ENCODE measurements around the gene RRP36.

Gene RRP36, protein sequence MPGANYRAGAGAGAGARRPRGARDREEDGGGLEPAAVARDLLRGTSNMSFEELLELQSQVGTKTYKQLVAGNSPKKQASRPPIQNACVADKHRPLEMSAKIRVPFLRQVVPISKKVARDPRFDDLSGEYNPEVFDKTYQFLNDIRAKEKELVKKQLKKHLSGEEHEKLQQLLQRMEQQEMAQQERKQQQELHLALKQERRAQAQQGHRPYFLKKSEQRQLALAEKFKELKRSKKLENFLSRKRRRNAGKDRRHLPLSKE

DNA sequence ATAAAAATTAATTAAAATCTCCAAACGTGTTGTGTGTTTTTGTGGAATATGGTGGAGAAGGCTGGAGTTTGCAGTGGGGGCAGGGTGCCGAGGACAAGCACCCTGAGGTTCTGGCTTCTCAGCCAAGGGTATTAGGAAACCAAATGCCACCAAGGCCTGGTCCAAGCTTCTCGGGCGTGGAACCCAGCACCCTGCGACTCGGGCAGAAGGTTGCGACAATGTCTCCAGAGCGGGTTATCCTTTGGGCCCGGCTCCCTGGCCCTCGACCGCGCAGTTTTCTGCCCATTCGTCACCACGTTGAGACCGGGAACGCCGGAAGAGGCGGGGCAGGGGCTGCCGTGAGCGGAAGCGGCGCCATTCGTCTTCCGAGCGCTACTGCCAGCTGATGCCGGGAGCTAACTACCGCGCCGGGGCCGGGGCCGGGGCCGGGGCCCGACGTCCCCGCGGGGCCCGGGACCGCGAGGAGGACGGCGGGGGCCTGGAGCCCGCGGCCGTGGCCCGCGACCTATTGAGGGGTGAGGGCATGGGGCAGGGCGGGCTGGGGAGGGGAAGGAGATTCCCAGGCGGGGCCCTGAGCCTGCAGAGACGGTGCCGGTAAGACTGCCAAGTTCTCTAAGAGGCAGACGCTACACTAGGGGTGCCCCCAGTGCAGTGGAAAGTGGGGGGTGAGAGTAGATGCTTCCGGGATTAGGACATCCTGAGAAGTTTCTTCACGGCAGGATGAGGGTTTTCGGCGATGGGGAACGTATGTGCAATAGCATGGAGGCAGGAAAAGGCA is at the start of gene RRP36:
RRP36 (plus strand) TSS at position 354 of the 778 bp plus-strand sequence; CDS start at position 386, 32 bp downstream.
- no peak for TF ChIP-seq GATA3 (IDR thresholded peaks at IDR 0.05; ENCODE audit: low read depth, low read length)
- no peak for TF ChIP-seq GATA2 (IDR thresholded peaks at IDR 0.05; ENCODE audit: low read depth, low read length)

DNA sequence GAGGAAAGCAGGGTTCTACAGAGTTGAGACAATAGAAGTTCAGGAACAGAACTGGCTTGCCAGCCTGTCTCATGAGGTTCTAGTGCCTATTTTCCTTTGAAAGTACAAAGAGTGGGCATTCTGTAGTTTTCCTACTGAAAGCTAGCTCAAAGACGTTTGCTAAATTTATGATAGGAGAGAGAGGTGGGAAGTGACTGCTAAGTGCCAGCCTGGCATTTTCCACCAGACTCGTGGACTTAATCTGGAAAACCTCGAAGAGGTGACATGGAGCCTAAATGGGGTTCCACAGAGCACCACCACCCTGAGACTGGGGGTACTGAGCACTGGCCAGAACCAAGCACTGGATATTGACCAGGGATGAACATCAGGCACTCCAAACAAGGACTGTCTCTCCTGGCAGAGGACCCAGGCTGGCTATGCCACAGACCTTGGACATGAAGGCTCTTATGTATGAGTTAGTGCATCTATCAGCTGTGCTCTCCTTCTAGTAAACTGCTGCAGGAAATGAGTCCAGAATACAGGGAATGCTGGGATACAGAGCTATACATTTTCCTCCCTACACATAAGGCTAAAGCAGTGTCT is 49.6 kb upstream of the RRP36 start:
- TF ChIP-seq GATA3 (IDR thresholded peaks at IDR 0.05; ENCODE audit: low read depth, low read length): no peak
- no peak for TF ChIP-seq GATA2 (IDR thresholded peaks at IDR 0.05; ENCODE audit: low read depth, low read length)

DNA sequence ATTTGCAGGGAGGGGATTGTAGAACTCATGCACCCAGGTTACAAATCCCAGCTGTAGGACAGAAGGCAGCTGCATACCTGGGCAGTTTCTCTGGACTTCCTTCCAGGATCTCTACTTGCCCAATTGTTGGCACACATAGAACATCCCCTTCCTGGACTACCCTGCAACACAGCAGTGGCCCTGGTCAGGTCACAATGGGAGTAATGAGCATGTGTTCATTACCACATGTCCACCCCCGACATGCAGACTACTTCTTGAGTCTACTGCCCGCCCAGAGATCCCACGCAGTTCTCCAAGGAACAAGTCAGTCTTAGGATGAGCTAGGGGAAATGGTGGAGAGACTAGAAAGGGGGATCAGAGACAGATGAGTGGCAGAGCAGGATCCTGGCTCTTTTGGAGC is 47.5 kb upstream of the RRP36 start:
- TF ChIP-seq GATA3 (IDR thresholded peaks at IDR 0.05; ENCODE audit: low read depth, low read length) (no peak), GATA2 (IDR thresholded peaks at IDR 0.05; ENCODE audit: low read depth, low read length) (no peak)

DNA sequence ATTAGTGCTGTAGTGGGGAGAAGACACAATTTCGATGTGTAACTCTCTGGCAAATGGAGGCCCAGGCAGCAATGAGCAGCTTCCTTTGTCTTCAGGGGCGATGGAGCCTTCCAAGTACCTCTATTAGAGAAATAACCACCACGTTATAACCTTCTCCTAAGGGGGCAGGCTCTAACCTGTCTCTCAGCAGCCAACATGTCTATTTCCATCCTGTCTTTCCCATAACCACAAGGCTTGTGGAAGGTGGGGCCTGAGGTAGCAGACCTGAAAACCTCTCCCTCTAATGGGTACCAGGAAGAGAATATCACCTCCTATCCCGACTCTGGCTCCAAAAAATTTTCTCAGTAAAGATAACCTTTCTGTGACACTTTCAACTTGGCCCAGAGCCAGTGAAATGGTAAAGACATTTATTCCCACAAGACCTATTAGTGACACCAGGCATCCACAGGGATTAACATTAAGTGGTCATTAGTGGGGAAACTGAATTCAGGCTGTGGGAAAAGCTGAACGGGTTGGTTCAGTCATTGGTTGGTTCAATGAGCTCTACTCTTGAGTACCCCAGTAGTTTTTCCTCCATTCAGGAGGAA is 46.4 kb upstream of the RRP36 start:
- TF ChIP-seq GATA3 (IDR thresholded peaks at IDR 0.05; ENCODE audit: low read depth, low read length) (no peak), GATA2 (IDR thresholded peaks at IDR 0.05; ENCODE audit: low read depth, low read length) (no peak)

- TF ChIP-seq GATA2 (IDR thresholded peaks at IDR 0.05; ENCODE audit: low read depth, low read length) (no peak), GATA3 (IDR thresholded peaks at IDR 0.05; ENCODE audit: low read depth, low read length) (no peak)
Observed at GRCh38 chr6:42978487-42978838, 43.0 kb upstream of the RRP36 start.

- TF ChIP-seq GATA3 (IDR thresholded peaks at IDR 0.05; ENCODE audit: low read depth, low read length) (no peak), GATA2 (IDR thresholded peaks at IDR 0.05; ENCODE audit: low read depth, low read length) (no peak)
Observed at GRCh38 chr6:42978839-42979522, 42.4 kb upstream of the RRP36 start, which contains the start of gene PEX6. TSS of gene PEX6 (minus strand) at chr6:42979181. CDS start at chr6:42979150, 31 bp downstream.

DNA sequence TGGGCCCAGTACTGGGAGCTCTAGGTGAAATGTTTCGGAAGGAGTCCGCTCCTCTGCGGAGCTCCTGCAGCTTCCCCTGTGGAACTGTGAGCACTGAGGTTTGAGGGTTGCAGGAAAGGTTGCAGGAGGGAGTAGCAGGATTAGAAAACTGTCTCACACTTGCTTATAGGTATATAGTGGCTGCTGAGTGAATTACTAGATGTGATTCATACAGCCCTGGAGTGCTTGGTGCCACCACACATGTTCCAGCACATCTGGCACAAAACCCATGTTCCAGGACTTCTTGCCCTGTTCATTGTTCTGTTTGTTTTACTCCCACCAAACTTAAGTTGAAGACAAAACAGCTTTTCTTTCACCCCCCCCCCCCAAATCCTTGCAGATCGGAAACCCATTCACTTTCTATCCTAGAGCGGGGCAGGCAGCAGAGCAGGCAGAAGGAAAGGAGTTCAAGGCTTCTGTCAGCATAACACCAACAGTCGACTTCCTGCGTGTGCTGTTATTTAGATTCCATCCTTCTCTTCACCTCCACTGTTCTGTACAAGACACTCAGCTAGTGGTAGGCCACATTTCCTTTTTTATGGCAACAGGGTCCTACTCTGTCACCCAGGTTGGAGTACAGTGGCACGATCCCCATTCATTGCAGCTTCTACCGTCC is 41.8 kb upstream of the RRP36 start:
- TF ChIP-seq GATA2 (IDR thresholded peaks at IDR 0.05; ENCODE audit: low read depth, low read length) (no peak), GATA3 (IDR thresholded peaks at IDR 0.05; ENCODE audit: low read depth, low read length) (no peak)

GRCh38 chr6:42981836-42982235 is 39.6 kb upstream of the RRP36 start:
- TF ChIP-seq GATA3 (IDR thresholded peaks at IDR 0.05; ENCODE audit: low read depth, low read length): no peak
- TF ChIP-seq GATA2 (IDR thresholded peaks at IDR 0.05; ENCODE audit: low read depth, low read length): no peak

DNA sequence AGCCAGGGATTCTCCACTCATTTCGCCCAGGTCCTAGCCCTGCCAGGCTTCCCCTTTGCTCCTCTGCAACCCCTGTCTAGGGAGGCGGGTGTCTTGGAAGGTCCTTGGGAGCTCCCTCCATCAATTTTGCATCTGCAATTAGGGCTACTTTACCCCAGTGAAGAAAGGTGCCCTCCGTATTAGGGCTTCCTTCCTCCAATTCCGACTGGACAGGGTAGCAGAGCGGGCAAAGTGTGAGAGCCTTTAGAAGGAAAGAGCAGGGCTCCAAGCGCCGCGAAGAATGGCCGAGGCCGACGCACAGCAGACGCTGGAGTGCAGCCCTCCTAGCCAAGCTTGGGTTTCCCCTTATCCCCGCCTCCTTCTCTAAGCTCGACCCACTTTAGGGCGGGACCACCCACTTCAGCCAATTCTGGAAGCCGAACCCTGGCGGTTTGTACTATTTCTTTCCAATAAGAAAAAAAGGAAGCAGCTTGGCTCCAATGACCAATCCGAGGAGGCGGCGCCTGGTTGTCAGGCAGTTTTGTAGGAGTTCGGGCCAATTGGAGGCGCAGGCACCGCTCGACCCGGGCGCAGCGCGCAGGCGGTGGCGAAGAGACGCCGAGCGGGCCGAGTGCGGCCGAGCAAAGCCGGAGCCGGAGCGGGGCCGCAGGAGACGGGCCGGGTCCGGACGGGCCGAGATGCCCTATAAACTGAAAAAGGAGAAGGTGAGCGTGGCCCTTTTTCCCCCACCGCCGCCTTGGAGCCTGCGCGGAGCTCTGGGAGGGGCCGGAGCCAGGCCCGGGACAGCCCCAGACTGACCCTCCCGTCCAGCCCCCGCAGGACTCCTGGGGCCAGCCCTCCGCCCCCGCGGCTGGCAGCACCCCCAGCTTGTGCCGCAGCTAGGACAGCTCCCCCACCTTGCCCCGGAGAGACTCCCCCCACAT is 37.2 kb upstream of the RRP36 start, which contains the start of gene PPP2R5D:
PPP2R5D (plus strand) TSS at position 570 of the 923 bp plus-strand sequence; CDS start at position 678, 108 bp downstream.
- TF ChIP-seq GATA3 (IDR thresholded peaks at IDR 0.05; ENCODE audit: low read depth, low read length) (no peak), GATA2 (IDR thresholded peaks at IDR 0.05; ENCODE audit: low read depth, low read length) (no peak)

GRCh38 chr6:42984924-42985475 is 36.4 kb upstream of the RRP36 start:
- TF ChIP-seq GATA2 (IDR thresholded peaks at IDR 0.05; ENCODE audit: low read depth, low read length): no peak
- TF ChIP-seq GATA3 (IDR thresholded peaks at IDR 0.05; ENCODE audit: low read depth, low read length): no peak

DNA sequence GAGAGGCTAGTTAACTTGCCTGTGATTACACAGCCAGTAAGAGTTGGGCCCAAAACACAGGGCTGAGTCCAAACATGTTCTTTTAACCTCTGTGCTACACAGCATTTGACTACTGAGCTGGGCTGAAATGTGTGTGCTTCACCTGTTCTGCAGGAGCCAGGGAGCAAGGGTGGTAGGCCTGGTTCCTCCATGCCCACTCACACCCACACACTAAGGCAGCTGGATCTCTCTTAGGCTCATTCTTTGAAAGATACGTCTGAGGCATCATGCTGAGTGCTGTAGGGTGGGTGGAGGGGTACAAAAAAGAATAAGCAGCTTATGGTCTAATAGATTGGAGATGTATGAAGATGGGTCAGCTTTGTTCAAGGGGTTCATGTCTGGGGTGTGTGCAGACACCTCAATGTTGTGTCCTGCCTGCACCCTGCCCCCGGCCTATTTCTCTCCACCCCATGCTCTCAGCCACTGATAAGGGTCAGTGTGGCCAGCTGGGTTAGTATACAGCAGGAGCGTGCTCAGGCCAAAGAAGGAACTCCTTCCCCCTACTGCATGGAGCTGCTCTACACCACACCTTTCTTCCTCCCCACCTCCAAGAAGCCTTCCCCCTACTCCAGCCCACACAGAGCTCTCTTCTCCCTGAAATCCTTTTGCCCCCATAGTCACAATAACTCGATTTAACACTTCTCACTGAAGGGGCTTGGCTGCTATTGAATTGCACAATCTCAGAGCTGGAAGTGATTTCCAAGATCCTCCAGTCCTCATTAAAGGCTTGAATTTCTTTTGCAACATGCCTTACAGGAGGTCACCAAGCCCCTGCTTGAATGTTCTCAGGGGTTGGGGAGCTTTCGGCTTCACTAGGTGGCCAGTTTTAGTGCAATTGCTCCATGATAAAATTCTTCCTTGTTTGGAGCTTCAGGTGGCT is 33.6 kb upstream of the RRP36 start:
- TF ChIP-seq GATA2 (IDR thresholded peaks at IDR 0.05; ENCODE audit: low read depth, low read length) (no peak), GATA3 (IDR thresholded peaks at IDR 0.05; ENCODE audit: low read depth, low read length) (no peak)
